Measurements from ENCODE around the gene BAAT.

DNA sequence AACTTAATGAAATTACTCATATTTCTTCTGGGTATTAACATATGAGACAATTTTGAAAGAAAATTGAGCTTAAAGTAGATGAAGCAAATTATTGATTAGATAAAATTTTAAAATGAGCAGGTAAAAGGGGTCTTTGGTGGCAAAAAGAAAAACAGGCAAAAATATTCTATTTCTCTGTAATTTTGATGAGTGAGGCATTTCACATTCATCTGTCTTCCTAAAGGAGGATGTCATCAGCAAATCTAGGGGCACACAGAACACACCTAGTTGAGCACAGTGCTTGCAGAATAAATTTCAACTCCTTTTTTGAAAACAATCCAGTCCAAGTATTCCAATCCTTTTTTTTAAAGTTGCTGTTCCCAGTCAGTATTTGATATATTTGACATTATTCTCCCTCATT is 30.0 kb upstream of the BAAT start:
- TF ChIP-seq EZH2 (IDR thresholded peaks at IDR 0.05) (no peak), YY1 (IDR thresholded peaks at IDR 0.05; ENCODE audit: extremely low read depth, insufficient replicate concordance, low read depth, low read length) (no peak), CTCF (IDR thresholded peaks at IDR 0.05 in 2 of 3, conservative IDR thresholded peaks at IDR 0.05 in 1 of 3; ENCODE audit: borderline replicate concordance in 1 of 3, insufficient read depth in 1 of 3, low read depth in 2 of 3, low read length in 2 of 3) (no peak), POLR2A (IDR thresholded peaks at IDR 0.05; ENCODE audit: borderline replicate concordance, extremely low read depth, insufficient read depth, insufficient read length) (no peak), EZH2phosphoT487 (IDR thresholded peaks at IDR 0.05; ENCODE audit: borderline replicate concordance) (no peak), RAD21 (IDR thresholded peaks at IDR 0.05; ENCODE audit: low read depth) (no peak), ELF1 (IDR thresholded peaks at IDR 0.05; ENCODE audit: borderline replicate concordance, low read depth) (no peak), TCF7L2 (IDR thresholded peaks at IDR 0.05; ENCODE audit: borderline replicate concordance, extremely low read depth, insufficient read depth, insufficient read length) (no peak), SP1 (IDR thresholded peaks at IDR 0.05; ENCODE audit: low read depth) (no peak), SRF (IDR thresholded peaks at IDR 0.05; ENCODE audit: low read depth) (no peak)
- TF ChIP-seq, protein P1, sequence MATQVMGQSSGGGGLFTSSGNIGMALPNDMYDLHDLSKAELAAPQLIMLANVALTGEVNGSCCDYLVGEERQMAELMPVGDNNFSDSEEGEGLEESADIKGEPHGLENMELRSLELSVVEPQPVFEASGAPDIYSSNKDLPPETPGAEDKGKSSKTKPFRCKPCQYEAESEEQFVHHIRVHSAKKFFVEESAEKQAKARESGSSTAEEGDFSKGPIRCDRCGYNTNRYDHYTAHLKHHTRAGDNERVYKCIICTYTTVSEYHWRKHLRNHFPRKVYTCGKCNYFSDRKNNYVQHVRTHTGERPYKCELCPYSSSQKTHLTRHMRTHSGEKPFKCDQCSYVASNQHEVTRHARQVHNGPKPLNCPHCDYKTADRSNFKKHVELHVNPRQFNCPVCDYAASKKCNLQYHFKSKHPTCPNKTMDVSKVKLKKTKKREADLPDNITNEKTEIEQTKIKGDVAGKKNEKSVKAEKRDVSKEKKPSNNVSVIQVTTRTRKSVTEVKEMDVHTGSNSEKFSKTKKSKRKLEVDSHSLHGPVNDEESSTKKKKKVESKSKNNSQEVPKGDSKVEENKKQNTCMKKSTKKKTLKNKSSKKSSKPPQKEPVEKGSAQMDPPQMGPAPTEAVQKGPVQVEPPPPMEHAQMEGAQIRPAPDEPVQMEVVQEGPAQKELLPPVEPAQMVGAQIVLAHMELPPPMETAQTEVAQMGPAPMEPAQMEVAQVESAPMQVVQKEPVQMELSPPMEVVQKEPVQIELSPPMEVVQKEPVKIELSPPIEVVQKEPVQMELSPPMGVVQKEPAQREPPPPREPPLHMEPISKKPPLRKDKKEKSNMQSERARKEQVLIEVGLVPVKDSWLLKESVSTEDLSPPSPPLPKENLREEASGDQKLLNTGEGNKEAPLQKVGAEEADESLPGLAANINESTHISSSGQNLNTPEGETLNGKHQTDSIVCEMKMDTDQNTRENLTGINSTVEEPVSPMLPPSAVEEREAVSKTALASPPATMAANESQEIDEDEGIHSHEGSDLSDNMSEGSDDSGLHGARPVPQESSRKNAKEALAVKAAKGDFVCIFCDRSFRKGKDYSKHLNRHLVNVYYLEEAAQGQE (IDR thresholded peaks at IDR 0.05; ENCODE audit: low read depth), result no peak
- TF ChIP-seq, protein P2, sequence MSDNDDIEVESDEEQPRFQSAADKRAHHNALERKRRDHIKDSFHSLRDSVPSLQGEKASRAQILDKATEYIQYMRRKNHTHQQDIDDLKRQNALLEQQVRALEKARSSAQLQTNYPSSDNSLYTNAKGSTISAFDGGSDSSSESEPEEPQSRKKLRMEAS (IDR thresholded peaks at IDR 0.05), result no peak
- TF ChIP-seq, protein P3, sequence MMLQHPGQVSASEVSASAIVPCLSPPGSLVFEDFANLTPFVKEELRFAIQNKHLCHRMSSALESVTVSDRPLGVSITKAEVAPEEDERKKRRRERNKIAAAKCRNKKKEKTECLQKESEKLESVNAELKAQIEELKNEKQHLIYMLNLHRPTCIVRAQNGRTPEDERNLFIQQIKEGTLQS (IDR thresholded peaks at IDR 0.05), result no peak
